ENCODE measurements around the gene WASHC4.

Gene WASHC4, protein sequence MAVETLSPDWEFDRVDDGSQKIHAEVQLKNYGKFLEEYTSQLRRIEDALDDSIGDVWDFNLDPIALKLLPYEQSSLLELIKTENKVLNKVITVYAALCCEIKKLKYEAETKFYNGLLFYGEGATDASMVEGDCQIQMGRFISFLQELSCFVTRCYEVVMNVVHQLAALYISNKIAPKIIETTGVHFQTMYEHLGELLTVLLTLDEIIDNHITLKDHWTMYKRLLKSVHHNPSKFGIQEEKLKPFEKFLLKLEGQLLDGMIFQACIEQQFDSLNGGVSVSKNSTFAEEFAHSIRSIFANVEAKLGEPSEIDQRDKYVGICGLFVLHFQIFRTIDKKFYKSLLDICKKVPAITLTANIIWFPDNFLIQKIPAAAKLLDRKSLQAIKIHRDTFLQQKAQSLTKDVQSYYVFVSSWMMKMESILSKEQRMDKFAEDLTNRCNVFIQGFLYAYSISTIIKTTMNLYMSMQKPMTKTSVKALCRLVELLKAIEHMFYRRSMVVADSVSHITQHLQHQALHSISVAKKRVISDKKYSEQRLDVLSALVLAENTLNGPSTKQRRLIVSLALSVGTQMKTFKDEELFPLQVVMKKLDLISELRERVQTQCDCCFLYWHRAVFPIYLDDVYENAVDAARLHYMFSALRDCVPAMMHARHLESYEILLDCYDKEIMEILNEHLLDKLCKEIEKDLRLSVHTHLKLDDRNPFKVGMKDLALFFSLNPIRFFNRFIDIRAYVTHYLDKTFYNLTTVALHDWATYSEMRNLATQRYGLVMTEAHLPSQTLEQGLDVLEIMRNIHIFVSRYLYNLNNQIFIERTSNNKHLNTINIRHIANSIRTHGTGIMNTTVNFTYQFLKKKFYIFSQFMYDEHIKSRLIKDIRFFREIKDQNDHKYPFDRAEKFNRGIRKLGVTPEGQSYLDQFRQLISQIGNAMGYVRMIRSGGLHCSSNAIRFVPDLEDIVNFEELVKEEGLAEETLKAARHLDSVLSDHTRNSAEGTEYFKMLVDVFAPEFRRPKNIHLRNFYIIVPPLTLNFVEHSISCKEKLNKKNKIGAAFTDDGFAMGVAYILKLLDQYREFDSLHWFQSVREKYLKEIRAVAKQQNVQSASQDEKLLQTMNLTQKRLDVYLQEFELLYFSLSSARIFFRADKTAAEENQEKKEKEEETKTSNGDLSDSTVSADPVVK
- total RNA-seq, result 41.7 to 182 (median 100) reads per million in 9 experiments

DNA sequence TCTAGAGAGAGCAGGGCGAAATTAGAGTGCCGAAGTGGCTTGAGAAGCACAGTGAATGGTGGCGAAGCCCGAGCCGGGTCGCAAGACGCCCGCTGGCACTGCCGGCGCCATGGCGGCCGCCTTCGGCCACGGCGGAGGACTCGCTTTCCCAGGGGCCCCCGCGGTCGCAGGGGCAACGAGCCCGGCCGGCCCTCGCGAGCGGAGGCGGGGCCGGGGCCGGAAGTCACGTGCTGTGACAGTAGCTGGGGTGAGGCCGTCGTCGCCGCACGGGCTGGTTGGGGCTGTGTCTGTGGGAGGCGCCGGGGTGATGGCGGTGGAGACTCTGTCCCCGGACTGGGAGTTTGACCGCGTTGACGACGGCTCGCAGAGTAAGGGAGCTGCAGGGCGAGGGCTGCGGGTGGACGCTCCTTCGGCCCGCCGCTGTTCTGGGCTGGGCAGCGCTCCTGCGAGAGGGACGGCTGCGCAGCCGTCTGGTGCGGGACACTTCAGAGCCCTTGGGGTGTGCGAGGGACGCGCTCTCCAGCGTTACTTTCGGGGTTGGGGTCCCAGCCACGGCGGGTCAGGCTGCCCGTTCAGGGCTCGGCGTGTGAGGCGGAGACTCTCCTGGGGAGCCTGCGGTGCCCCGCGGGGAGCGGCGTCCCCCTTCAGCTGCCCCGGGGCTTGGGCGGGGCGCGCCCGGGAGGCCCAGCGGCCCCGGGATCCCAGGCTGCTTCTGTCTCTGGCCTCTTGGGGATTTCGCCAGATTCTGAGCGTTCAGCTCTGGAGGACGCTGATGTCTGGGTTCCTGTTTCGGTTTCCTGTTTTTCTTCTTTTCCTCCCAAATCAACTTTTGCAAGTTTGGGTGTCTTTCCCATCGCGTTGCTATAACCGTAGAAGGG lies at the start of gene WASHC4:
Gene WASHC4, plus strand, starts transcription at position 238 of the 878 bp plus-strand sequence. Its CDS starts 70 bp downstream, at position 308.
- peak; percentile 97 for ATAC-seq (replicated peaks)
- H3K4me3 Mint-ChIP-seq, result peak within 1 kb of the TSS; percentile 96
- H3K9me3 Mint-ChIP-seq, result no peaks in the 10 kb centered on the region
- H3K27ac Mint-ChIP-seq, result peak within 1 kb of the TSS; percentile 96
- DNase-seq, result peak; percentile 88 to 92 (median 91)
- peaks cover 22 to 40% of the 10 kb centered on the region in 2 donors for H3K4me1 Mint-ChIP-seq (ENCODE audit: low read depth in 2 of 2)
- peaks cover 11% of the 10 kb centered on the region for H3K36me3 Mint-ChIP-seq (ENCODE audit: insufficient read depth)
- H3K27me3 Mint-ChIP-seq, result peaks cover 15 to 18% of the 10 kb centered on the region in 2 donors

DNA sequence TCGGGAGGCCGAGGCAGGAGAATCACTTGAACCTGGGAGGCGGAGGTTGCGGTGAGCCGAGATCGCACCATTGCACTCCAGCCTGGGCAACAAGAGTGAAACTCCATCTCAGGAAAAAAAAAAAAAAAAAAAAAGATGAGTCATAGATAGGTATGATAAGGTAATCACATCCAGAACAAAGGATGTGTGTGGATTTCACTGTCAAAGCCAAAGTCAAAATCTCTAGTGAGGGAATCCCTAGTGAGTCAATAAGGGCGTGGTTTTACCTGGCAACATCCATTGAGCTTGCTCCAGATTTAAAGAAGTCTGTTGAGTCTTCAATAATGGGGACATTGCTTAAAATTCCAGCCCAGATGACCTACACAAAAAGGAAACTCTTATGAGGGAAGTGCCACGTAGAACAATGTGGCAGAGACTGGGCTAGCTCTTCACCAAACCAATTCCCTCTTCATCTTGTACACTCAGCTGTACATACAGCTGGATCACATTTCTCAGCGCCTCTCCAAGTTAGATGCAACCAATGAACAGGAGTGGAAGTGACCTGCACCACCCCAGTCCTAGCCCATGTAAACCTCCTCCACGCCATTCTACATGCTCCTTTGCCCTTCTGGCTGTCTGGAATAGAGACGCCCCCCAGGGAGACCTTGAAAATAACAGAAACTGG lies 46.7 kb upstream of the WASHC4 start:
- Mint-ChIP-seq H3K27ac (no peak overlapping the region), H3K9me3 (no peaks in the 10 kb centered on the region), H3K27me3 (peaks cover 14 to 26% of the 10 kb centered on the region in 2 donors), H3K4me3 (no peak overlapping the region), H3K4me1 (ENCODE audit: low read depth in 2 of 2) (no peaks in the 10 kb centered on the region), H3K36me3 (ENCODE audit: insufficient read depth) (no peaks in the 10 kb centered on the region)
- DNase-seq (no peak), ATAC-seq (replicated peaks) (no peak)

DNA sequence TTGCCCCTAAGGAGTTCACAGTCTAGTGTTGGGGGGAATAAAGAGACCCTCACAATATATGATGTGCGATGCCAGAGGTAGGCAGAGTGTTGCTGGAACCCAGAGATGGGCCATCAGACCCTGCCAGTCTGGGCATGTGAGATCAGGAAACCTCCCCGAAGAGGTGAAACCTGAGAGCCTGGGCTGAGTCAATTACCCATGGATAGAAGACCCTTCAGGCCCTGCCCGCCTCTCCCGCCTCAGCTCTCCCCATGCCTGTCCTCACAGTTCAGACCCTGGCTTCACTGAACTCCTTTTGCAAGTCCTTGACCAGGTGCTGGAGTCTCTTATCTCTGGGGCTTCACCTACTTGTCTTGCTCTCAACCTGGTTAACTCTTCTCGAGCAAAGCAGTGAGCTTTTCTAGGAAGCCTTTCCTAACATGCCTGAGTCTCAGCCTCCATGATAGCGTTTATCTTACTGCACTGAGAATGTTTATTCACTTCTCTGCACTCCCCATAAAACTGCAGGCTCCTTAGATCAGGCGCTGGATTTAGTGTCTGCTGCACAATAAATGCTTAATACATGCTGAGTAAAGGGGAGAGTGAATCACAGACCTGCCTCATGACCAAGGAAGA lies 42.9 kb upstream of the WASHC4 start:
- Mint-ChIP-seq H3K27me3 (peaks cover 30 to 38% of the 10 kb centered on the region in 2 donors), H3K4me3 (no peak overlapping the region), H3K36me3 (ENCODE audit: insufficient read depth) (peaks cover 5% of the 10 kb centered on the region), H3K4me1 (ENCODE audit: low read depth in 2 of 2) (no peaks in the 10 kb centered on the region), H3K27ac (no peak overlapping the region), H3K9me3 (no peaks in the 10 kb centered on the region)
- DNase-seq, result no peak
- ATAC-seq (replicated peaks), result no peak

DNA sequence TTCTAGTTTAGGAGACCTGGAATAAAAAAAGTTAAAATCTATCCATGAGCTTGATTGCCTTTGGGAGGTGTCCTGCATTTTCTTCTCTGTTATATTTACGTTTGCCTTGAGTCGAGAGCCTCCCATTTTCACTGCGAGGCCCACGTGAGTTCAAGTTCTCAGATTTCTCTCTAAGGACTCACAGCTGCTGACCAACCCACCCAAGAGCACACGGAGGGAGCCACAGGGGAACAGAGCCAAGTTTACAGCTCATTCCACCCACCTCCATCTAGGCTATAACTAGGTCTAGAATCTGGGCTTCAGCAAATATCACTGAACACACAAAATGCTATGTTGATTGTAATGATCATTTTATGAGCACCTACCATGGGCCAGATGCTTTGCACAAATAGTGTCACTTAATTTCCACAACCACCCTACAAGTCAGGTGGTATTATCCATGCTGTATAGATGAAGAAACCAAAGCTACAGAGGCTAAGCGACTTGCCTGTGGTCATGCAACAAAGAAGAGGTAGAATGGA lies 40.0 kb upstream of the WASHC4 start:
- Mint-ChIP-seq H3K4me3 (no peak overlapping the region), H3K4me1 (ENCODE audit: low read depth in 2 of 2) (no peaks in the 10 kb centered on the region), H3K27ac (no peak overlapping the region), H3K36me3 (ENCODE audit: insufficient read depth) (peaks cover 5% of the 10 kb centered on the region), H3K9me3 (no peaks in the 10 kb centered on the region), H3K27me3 (peaks cover 34 to 38% of the 10 kb centered on the region in 2 donors)
- ATAC-seq (replicated peaks), result no peak
- no peak for DNase-seq

DNA sequence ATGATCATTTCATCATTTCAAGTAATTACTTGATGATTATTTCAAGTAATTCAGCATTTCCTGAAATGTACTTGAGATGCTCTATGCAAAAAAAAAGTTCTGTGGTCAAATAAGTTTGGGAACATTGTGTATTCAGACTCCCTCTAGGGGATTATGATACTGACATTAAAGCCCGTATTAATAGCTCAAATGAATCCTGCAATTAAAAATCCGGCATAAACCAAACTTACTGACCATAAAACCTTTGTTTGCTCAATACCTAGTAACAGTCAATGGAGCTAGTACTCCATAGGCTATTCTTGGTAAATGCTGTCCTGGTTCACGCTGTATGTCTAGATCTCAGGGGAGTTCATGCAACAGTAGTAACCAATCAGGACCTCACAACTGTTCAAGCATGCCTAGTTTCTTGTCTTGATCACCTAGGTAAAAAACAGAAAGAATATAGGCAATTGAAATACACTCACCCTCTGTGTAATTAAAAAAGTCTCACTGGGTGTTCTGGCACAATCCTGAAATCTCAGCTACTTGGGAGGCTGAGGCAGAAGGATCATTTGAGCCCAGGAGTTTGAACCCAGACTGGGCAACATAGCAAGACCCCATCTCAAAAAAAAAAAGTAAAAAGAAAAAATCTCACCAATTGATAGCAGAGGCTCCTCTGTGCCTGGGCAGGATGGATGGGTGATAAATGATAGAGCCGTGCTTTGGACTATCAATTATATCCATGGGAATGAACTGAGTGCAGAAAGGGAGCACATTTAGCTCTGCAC lies 37.4 kb upstream of the WASHC4 start:
- Mint-ChIP-seq H3K9me3 (no peaks in the 10 kb centered on the region), H3K4me1 (ENCODE audit: low read depth in 2 of 2) (no peaks in the 10 kb centered on the region), H3K4me3 (no peak overlapping the region), H3K27me3 (peaks cover 34 to 41% of the 10 kb centered on the region in 2 donors), H3K27ac (no peak overlapping the region), H3K36me3 (ENCODE audit: insufficient read depth) (peaks cover 5% of the 10 kb centered on the region)
- no peak for DNase-seq
- ATAC-seq (replicated peaks), result no peak

DNA sequence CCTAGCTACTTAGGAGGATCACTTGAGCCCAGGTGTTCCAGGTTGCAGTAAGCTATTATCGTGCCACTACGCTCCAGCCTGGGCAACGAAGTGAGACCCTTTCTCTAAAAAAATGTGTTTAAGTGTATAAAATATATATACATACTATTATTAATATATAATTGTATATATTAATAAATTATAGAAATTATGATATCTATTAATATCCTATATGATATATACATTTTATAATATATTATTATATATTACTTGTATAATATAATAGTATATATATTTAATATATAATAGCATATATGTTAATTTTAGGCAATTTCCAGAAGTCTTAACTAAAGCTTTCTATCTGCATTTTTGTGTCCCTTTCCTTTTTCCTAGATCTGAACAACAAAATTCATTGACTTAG lies 35.5 kb upstream of the WASHC4 start:
- no peak for ATAC-seq (replicated peaks)
- no peak overlapping the region for H3K4me3 Mint-ChIP-seq
- no peak for DNase-seq
- peaks cover 16 to 22% of the 10 kb centered on the region in 2 donors for H3K27me3 Mint-ChIP-seq
- peaks cover under 1% of the 10 kb centered on the region for H3K36me3 Mint-ChIP-seq (ENCODE audit: insufficient read depth)
- no peak overlapping the region for H3K27ac Mint-ChIP-seq
- H3K9me3 Mint-ChIP-seq, result no peaks in the 10 kb centered on the region
- no peaks in the 10 kb centered on the region for H3K4me1 Mint-ChIP-seq (ENCODE audit: low read depth in 2 of 2)

DNA sequence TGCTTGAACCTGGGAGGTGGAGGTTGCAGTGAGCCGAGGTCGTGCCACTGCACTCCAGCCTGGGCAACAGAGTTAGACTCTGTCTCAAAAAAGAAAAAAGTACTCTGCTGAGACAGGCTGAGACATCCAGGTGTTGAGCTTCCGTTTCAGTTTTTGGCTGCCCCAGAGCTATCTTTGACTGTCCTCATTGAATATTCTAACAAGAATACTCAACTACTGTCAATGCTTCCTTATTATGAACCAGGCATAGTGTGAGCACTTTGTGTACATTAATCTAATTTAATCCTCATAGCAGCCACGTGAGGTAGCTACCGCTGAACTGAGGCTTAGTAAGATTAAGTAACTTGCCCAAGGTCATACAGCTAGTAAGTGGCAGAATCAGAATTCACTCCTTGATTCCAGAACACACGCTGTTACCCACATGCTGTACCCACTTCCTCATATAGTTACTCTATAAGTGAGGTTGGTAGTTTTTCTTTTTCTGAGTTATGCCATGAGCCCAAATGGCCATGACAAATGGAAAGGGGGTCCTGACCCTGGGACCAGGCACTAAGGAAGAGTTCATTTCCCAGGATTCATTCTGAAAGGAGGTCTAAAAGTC lies 34.5 kb upstream of the WASHC4 start:
- Mint-ChIP-seq H3K9me3 (no peaks in the 10 kb centered on the region), H3K27ac (no peak overlapping the region), H3K4me3 (no peak overlapping the region), H3K36me3 (ENCODE audit: insufficient read depth) (no peaks in the 10 kb centered on the region), H3K4me1 (ENCODE audit: low read depth in 2 of 2) (no peaks in the 10 kb centered on the region), H3K27me3 (peaks cover 11 to 13% of the 10 kb centered on the region in 2 donors)
- ATAC-seq (replicated peaks), result no peak
- no peak for DNase-seq

DNA sequence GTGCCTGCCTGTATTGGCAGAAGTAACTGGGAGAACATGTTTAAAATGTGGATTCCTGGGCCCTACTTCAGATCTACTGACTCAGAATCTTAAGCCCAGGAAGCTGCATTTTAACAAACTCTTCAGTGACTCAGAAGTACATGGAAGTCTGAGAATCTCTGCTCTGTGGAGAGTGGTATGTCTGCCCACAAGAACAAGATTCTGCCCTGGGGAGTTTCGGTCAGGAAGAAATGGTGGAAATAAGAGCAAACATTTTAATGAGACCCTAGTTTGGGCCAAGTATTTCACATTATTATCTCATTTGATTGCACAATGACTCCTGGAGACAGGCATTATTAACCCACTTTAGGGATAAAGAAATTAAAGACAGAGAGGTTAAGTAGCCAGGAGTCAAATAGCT lies 31.4 kb upstream of the WASHC4 start:
- ATAC-seq (replicated peaks) (no peak), DNase-seq (no peak)
- Mint-ChIP-seq H3K27me3 (peaks cover 22 to 28% of the 10 kb centered on the region in 2 donors), H3K9me3 (no peaks in the 10 kb centered on the region), H3K27ac (no peak overlapping the region), H3K4me3 (no peak overlapping the region), H3K36me3 (ENCODE audit: insufficient read depth) (no peaks in the 10 kb centered on the region), H3K4me1 (ENCODE audit: low read depth in 2 of 2) (no peaks in the 10 kb centered on the region)

DNA sequence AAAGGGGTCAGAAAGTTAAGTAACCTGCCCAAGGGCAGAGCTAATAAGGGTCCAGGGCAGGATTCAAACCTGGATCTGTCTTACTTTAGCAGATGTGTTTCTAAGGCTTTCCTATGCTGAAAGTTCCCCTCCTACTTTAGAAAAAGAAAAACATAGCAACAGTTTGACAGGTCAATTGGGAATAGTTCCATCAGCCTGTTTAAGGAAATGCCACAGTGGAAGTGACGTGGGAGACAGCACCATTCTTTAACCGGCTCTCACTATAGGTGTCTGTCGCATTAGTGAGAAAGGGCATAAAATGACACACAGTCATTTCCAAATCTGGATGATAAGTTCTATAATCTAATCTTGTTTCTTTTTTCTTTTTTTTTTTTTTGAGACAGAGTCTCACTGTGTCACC lies 30.6 kb upstream of the WASHC4 start:
- peaks cover 27 to 36% of the 10 kb centered on the region in 2 donors for H3K27me3 Mint-ChIP-seq
- H3K27ac Mint-ChIP-seq, result no peak overlapping the region
- DNase-seq, result no peak
- H3K36me3 Mint-ChIP-seq (ENCODE audit: insufficient read depth), result no peaks in the 10 kb centered on the region
- ATAC-seq (replicated peaks), result no peak
- no peaks in the 10 kb centered on the region for H3K9me3 Mint-ChIP-seq
- no peak overlapping the region for H3K4me3 Mint-ChIP-seq
- H3K4me1 Mint-ChIP-seq (ENCODE audit: low read depth in 2 of 2), result no peaks in the 10 kb centered on the region

DNA sequence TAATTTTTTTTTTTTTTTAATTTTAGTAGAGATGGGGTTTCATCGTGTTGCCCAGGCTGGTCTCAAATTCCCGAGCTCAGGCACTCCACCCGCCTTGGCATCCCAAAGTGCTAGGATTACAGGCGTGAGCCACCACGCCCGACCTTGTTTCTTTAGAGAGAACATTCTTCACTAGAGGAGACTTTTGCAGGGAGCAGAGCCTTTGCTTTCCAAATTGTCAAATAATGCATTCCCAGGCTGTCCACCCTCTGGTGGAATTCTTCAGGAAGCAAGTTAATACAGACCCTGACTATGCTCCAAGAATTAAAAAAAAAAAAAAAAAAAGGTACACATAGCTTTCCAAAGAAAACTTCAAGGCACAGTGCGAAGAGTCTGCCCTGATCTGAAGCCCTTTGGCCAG lies 30.1 kb upstream of the WASHC4 start:
- Mint-ChIP-seq H3K27me3 (peaks cover 29 to 41% of the 10 kb centered on the region in 2 donors), H3K4me1 (ENCODE audit: low read depth in 2 of 2) (no peaks in the 10 kb centered on the region), H3K9me3 (no peaks in the 10 kb centered on the region), H3K4me3 (no peak overlapping the region), H3K36me3 (ENCODE audit: insufficient read depth) (no peaks in the 10 kb centered on the region), H3K27ac (no peak overlapping the region)
- ATAC-seq (replicated peaks) (no peak), DNase-seq (no peak)

All from effector memory CD8-positive, alpha-beta T cell (primary cell).